ENCODE measurements around the gene SKI. TPM values are rescaled to one million over a fixed set of nuclear protein-coding genes. Genes with fewer than 3 reads are reported as not detected.

Gene SKI
- polyA plus RNA-seq, 1 donor from 2014 or later = 0.78 TPM

GRCh38 chr1:2271841-2272655, 43.9 kb downstream of the SKI start:
- Mint-ChIP-seq H3K4me1 (peaks cover 10 to 29% (median 21%) of the 10 kb centered on the region in 3 donors), H3K4me3 (peak overlapping the region in 1 of 4 donors; percentile 85), H3K36me3 (no peaks in the 10 kb centered on the region), H3K9me3 (no peaks in the 10 kb centered on the region), H3K27ac (no peak overlapping the region), H3K27me3 (no peaks in the 10 kb centered on the region)

DNA sequence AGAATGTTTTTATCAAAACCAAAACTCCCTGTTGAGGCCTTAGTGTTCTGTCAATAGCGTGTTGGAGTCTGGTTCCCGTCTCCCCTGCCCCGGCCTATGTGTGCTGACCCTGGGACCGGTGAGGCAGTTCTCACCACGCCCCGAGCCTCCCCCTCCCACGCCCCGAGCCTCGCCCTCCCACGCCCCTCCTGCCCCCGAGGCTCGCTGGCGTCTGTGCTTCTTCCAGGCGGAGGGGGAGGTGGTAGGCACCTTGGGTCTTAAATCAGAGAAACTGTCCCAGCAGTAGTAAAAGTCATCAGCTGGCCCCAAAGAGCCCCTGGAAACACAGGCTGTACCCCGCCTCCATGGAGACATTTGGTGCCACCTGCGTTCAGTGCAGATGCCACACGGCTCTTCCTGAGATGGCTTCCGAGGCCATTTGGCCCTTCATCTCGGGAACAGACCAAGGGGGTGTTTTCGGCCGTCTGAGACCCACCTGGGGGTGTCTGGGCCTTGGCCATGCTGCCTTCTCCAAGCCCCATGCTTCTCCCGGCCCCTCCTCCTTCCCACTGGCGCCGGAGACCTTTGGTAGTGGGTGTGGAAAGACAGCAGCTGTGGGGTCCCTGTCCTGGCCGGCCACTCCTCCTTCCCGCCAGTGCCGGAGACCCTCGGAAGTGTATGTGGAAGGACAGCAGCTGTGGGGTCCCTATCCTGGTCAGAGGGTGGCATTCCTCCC, 44.7 kb downstream of the SKI start:
- H3K27ac Mint-ChIP-seq = peak overlapping the region in 1 of 3 donors; percentile 73
- H3K9me3 Mint-ChIP-seq = no peaks in the 10 kb centered on the region
- H3K27me3 Mint-ChIP-seq = no peaks in the 10 kb centered on the region
- H3K4me3 Mint-ChIP-seq = peak overlapping the region in 1 of 4 donors; percentile 51
- H3K36me3 Mint-ChIP-seq = no peaks in the 10 kb centered on the region
- H3K4me1 Mint-ChIP-seq = peaks cover 9 to 33% (median 21%) of the 10 kb centered on the region in 3 donors

GRCh38 chr1:2273401-2274090, 45.4 kb downstream of the SKI start:
- Mint-ChIP-seq H3K36me3 (no peaks in the 10 kb centered on the region), H3K4me1 (peaks cover 9 to 31% (median 21%) of the 10 kb centered on the region in 3 donors), H3K9me3 (no peaks in the 10 kb centered on the region), H3K27me3 (no peaks in the 10 kb centered on the region), H3K27ac (peak overlapping the region in 1 of 3 donors; percentile 73), H3K4me3 (peak overlapping the region in 2 of 4 donors; percentile 51 to 63)

DNA sequence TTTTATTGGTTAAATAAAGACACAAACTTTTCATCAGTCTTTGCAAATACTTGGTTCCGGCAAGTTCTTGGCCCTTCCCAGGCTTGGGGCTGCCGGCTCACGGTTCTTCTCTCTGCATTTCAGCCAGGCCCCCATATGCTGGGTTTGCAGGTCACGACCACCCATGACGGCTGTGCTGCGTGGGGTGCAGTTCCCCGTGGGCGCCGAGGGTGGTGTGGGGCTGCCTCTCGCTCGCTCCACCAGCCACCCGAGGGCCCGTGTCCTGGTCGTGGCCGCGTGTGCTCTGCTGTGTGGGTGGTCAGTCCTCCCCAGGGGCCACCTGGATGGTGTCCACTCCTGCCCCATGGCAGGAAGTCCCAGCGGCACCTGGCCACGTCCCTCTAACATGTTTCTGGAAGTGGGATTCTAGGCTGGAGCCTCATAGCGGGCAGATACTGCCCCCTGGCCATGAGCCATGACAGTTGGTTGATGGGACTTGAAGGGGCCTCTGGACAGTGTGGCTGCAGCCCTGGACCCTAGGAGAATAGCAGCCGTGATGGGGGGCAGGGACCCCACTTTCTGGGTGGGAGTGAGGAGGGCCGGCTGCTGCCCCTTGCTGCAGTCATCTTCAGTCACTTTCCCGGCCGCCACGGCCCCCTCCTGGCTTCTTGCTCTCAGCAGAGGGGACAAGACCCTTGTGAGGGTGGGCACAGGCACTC, 46.3 kb downstream of the SKI start:
- no peaks in the 10 kb centered on the region for H3K9me3 Mint-ChIP-seq
- H3K27me3 Mint-ChIP-seq = no peaks in the 10 kb centered on the region
- peak overlapping the region in 2 of 4 donors; percentile 68 to 82 for H3K4me3 Mint-ChIP-seq
- peaks cover 4 to 28% (median 17%) of the 10 kb centered on the region in 3 donors for H3K4me1 Mint-ChIP-seq
- H3K36me3 Mint-ChIP-seq = no peaks in the 10 kb centered on the region
- peak overlapping the region in 2 of 3 donors; percentile 76 to 93 for H3K27ac Mint-ChIP-seq

GRCh38 chr1:2274929-2275475, 46.9 kb downstream of the SKI start:
- H3K27ac Mint-ChIP-seq = peak overlapping the region in 2 of 3 donors; percentile 76 to 93
- no peaks in the 10 kb centered on the region for H3K36me3 Mint-ChIP-seq
- H3K9me3 Mint-ChIP-seq = no peaks in the 10 kb centered on the region
- H3K4me1 Mint-ChIP-seq = peaks cover 4 to 28% (median 17%) of the 10 kb centered on the region in 3 donors
- H3K27me3 Mint-ChIP-seq = no peaks in the 10 kb centered on the region
- H3K4me3 Mint-ChIP-seq = peak overlapping the region in 2 of 4 donors; percentile 54 to 82

GRCh38 chr1:2275796-2276536, 47.8 kb downstream of the SKI start:
- H3K4me1 Mint-ChIP-seq = peaks cover 4 to 28% (median 17%) of the 10 kb centered on the region in 3 donors
- no peaks in the 10 kb centered on the region for H3K27me3 Mint-ChIP-seq
- no peaks in the 10 kb centered on the region for H3K9me3 Mint-ChIP-seq
- peak overlapping the region in 2 of 3 donors; percentile 58 to 93 for H3K27ac Mint-ChIP-seq
- H3K36me3 Mint-ChIP-seq = no peaks in the 10 kb centered on the region
- peak overlapping the region in 2 of 4 donors; percentile 32 to 33 for H3K4me3 Mint-ChIP-seq

GRCh38 chr1:2276803-2277580, 48.9 kb downstream of the SKI start:
- Mint-ChIP-seq H3K4me1 (peaks cover 4 to 27% (median 17%) of the 10 kb centered on the region in 3 donors), H3K4me3 (peak overlapping the region in 2 of 4 donors; percentile 5 to 41), H3K27me3 (no peaks in the 10 kb centered on the region), H3K36me3 (no peaks in the 10 kb centered on the region), H3K9me3 (no peaks in the 10 kb centered on the region), H3K27ac (peak overlapping the region in 2 of 3 donors; percentile 58 to 73)

DNA sequence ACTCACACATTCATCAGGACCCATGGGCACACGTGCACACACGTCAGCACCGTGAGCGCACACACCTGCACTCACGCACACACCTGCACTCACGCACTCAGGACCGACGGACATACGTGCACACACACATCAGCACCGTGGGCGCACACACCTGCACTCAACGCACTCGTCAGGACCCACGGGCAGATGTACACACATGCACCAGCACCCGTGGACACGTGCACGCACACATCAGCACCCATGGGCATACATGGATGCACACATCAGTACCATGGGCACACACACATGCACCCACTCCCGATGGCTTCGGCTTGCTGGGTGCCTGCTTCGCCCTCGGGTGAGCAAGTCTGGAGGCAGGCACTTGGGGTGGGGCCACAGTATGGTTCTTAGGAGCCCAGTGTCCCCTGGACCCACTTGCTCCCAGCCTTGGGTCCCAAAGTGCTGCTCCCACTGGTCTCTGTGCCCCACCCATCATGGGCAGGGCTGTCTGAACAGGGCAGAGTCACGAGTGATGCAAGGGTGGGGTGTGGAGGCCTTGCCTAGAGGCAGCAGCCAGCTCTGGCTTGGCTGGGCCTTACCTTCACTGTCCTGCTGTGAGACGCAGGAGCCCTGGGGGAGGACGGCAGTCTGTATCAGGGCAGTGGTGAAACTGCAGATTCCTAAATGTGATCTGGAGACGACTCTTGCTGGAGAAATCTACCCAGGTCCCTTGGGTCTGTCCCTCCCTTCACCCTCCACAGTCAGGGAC, 49.8 kb downstream of the SKI start:
- H3K27ac Mint-ChIP-seq = peak overlapping the region in 1 of 3 donors; percentile 73
- no peaks in the 10 kb centered on the region for H3K36me3 Mint-ChIP-seq
- H3K4me1 Mint-ChIP-seq = peaks cover 4 to 26% (median 17%) of the 10 kb centered on the region in 3 donors
- H3K9me3 Mint-ChIP-seq = no peaks in the 10 kb centered on the region
- no peak overlapping the region for H3K4me3 Mint-ChIP-seq
- no peaks in the 10 kb centered on the region for H3K27me3 Mint-ChIP-seq

- H3K4me1 Mint-ChIP-seq = peaks cover 4 to 24% (median 12%) of the 10 kb centered on the region in 3 donors
Observed at GRCh38 chr1:2278591-2279209, 50.6 kb downstream of the SKI start.

GRCh38 chr1:2279210-2279639, 51.1 kb downstream of the SKI start:
- Mint-ChIP-seq H3K4me1 (peaks cover 4 to 22% (median 11%) of the 10 kb centered on the region in 3 donors), H3K4me3 (peak overlapping the region in 1 of 4 donors; percentile 60)

More at GRCh38 chr1:2278591-2279209, 50.6 kb downstream of the SKI start:
- peak overlapping the region in 1 of 4 donors; percentile 60 for H3K4me3 Mint-ChIP-seq
- H3K9me3 Mint-ChIP-seq = no peaks in the 10 kb centered on the region
- H3K27ac Mint-ChIP-seq = peak overlapping the region in 1 of 3 donors; percentile 10
- H3K36me3 Mint-ChIP-seq = no peaks in the 10 kb centered on the region
- no peaks in the 10 kb centered on the region for H3K27me3 Mint-ChIP-seq

DNA sequence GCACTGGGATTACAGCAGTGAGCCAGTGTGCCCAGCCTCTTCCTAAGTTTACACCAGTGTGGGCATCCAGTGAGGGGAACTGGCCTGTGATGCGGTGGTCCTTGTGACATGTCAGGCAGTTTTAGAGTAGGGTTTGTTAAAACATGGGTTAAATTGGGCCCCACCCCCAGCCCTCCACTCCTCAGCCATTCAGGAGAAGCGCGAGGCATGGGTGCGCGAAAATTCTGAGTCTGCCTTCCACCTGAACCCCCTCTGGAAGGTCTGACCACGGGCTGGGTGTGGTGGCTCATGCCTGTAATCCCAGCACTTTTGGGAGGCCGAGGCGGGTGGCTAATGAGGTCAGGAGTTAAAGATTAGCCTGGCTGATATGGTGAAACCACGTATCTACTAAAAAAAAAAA, 51.7 kb downstream of the SKI start:
- H3K9me3 Mint-ChIP-seq = no peaks in the 10 kb centered on the region
- H3K36me3 Mint-ChIP-seq = no peaks in the 10 kb centered on the region
- H3K27me3 Mint-ChIP-seq = no peaks in the 10 kb centered on the region
- peak overlapping the region in 1 of 3 donors; percentile 80 for H3K27ac Mint-ChIP-seq
- peaks cover 4 to 17% (median 12%) of the 10 kb centered on the region in 3 donors for H3K4me1 Mint-ChIP-seq
- no peak overlapping the region for H3K4me3 Mint-ChIP-seq

More at GRCh38 chr1:2279210-2279639, 51.1 kb downstream of the SKI start:
- H3K27me3 Mint-ChIP-seq = no peaks in the 10 kb centered on the region
- peak overlapping the region in 2 of 3 donors; percentile 46 to 80 for H3K27ac Mint-ChIP-seq
- no peaks in the 10 kb centered on the region for H3K36me3 Mint-ChIP-seq
- H3K9me3 Mint-ChIP-seq = no peaks in the 10 kb centered on the region

All from IgD-negative memory B cell (primary cell).